Lower leg skin (tissue), 3 donors: ENCODE data around the gene SRP54.

Source experiments
- POLR2A ChIP-seq, 2 donors: fragments of 450-650 bp; IDR thresholded peaks; one replicate each; pipeline ENCODE4 v1.6.1; 2016 to 2017; ENCODE audit warnings: antibody characterized with exemption in 2 of 2, mild to moderate bottlenecking in 1 of 2, moderate library complexity in 1 of 2
- TF ChIP-seq, protein P1 (sequence below), 3 donors: fragments of 450-650 bp; IDR thresholded peaks; one replicate each; pipeline ENCODE4 v1.5.1; 2016; ENCODE audit warnings: antibody characterized with exemption in 3 of 3, mild to moderate bottlenecking in 3 of 3, moderate library complexity in 2 of 3

DNA sequence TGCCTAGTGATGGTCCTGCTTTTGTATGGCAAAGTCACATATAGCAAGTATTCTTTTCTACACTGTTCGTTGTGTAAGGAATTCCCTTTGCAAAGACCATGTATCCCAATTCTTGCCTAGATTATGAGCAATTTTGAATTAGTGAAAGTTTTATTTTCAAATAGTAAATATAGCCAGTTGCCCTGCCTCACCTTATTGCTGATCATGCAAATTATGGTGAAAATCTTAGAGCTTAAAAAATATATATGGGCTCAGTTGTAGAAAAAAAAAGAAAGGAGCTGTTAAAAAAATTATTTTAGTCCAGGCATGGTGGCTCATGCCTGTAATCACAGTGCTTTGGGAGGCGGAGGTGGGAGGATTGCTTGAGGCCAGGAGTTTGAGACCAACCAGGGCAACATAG is 18.8 kb downstream of the SRP54 start:
- TF ChIP-seq POLR2A (IDR thresholded peaks at IDR 0.05) = no peak
- TF ChIP-seq, protein P1, sequence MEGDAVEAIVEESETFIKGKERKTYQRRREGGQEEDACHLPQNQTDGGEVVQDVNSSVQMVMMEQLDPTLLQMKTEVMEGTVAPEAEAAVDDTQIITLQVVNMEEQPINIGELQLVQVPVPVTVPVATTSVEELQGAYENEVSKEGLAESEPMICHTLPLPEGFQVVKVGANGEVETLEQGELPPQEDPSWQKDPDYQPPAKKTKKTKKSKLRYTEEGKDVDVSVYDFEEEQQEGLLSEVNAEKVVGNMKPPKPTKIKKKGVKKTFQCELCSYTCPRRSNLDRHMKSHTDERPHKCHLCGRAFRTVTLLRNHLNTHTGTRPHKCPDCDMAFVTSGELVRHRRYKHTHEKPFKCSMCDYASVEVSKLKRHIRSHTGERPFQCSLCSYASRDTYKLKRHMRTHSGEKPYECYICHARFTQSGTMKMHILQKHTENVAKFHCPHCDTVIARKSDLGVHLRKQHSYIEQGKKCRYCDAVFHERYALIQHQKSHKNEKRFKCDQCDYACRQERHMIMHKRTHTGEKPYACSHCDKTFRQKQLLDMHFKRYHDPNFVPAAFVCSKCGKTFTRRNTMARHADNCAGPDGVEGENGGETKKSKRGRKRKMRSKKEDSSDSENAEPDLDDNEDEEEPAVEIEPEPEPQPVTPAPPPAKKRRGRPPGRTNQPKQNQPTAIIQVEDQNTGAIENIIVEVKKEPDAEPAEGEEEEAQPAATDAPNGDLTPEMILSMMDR (IDR thresholded peaks at IDR 0.05) = no peak
